HG03064 (cell line): Measurements from ENCODE around the gene LCE2B.

Experiments
- ATAC-seq: cut with Tn5 transposase; IDR thresholded peaks from one replicate; pipeline ENCODE4 v1.9.1; 2021; ENCODE audit warnings: low read depth; ENCODE audit not compliant: unreplicated experiment

Gene LCE2B

DNA sequence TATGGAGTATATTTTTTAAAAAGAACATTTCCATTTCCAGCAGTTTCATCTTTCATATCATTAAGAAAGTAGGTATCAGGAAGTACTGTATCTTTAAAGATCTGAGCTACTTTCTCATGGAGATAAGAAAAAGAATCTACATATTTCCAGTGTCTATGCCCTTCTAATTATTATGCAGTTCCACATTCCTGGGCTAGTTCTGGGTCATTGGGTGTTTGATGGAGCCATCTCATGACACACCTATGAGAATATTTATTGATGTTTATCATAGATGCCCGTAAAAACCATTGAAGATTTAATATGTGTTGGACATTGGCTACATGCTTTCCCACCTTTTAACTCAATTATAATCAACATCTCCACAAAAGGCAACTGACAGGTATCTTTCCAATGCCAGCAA lies 43.1 kb downstream of the LCE2B start:
- no peak for ATAC-seq

DNA sequence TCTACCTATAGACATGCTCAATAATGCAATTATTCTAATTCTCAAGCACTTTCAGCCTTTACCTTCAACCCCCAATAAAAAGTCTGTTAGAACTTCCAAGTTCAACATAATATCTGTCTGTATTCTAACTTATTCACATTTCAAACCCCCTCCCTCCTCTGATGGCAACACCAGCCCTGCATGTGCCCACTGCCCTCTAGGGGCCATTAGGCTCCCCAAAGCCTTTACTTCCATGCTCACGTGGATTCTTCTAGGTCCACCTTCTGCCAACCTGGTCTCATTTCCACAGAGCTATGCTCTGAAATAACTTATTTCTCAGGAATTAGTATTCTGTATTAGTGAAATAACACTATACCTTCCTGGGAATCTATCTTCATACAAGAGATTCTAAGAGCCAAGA lies 49.7 kb downstream of the LCE2B start:
- no peak for ATAC-seq
